IMR-90 (cell line): Measurements from ENCODE around the gene ZNF182. TPM values are rescaled to one million over a fixed set of nuclear protein-coding genes. Genes with fewer than 3 reads are reported as not detected.

Source experiments
- ATAC-seq: fragments of 200-7000 bp; cut with Tn5 transposase; 2 replicates; pipeline ENCODE4 v1.9.1; 2020; ENCODE audit warnings: low read depth, mild to moderate bottlenecking, moderate library complexity
- BruUV-seq: library from RNA; stranded (reverse); fragments of 400-500 nt; replicated peaks from 2 replicates; lab custom pipeline; 2021; lab: Mats Ljungman, UMichigan
- CTCF ChIA-PET: fragments of 300-600 bp; formaldehyde crosslinking; extraction: SDS; loops from one replicate; lab custom pipeline; 2021; ENCODE audit warnings: antibody characterized with exemption; lab: Yijun Ruan, JAX
- POLR2A ChIA-PET: fragments of 300-600 bp; sonication (Branson Sonifier 250); formaldehyde crosslinking; loops from one replicate; lab custom pipeline; 2022; ENCODE audit warnings: antibody characterized with exemption; ENCODE audit not compliant: unreplicated experiment; lab: Charles Lee
- DNase-seq: peaks from one replicate; pipeline ENCODE4 v3.0.0; 2013
- H2AFZ ChIP-seq: replicated peaks from 2 replicates; pipeline ENCODE3; 2013; ENCODE audit warnings: low read length, mild to moderate bottlenecking; ENCODE audit not compliant: poor library complexity
- H2AK5ac ChIP-seq: 2 replicates; pipeline ENCODE4 v1.6.1; 2013; ENCODE audit warnings: low read depth, low read length, inconsistent platforms
- H2AK9ac ChIP-seq: replicated peaks from 2 replicates; pipeline ENCODE3; 2013; ENCODE audit warnings: mild to moderate bottlenecking, low read depth, low read length, moderate library complexity; ENCODE audit not compliant: poor library complexity
- H2BK120ac ChIP-seq: 2 replicates; pipeline ENCODE4 v1.6.1; 2013; ENCODE audit warnings: low read depth, low read length, inconsistent platforms
- H2BK15ac ChIP-seq: 3 replicates; pipeline ENCODE4 v1.6.1; 2013; ENCODE audit warnings: low read depth, low read length, inconsistent platforms
- H2BK20ac ChIP-seq: 2 replicates; pipeline ENCODE4 v1.6.1; 2013; ENCODE audit warnings: low read depth, mild to moderate bottlenecking, inconsistent platforms, low read length, moderate library complexity
- H2BK5ac ChIP-seq: 2 replicates; pipeline ENCODE4 v1.6.1; 2013; ENCODE audit warnings: mild to moderate bottlenecking, low read depth, low read length, inconsistent platforms; ENCODE audit not compliant: poor library complexity, severe bottlenecking
- H3K14ac ChIP-seq: replicated peaks from 2 replicates; pipeline ENCODE4 v1.6.1; 2013; ENCODE audit warnings: low read depth, low read length, inconsistent platforms
- H3K18ac ChIP-seq: 2 replicates; pipeline ENCODE4 v1.6.1; 2013; ENCODE audit warnings: low read depth, low read length, control low read depth
- H3K23ac ChIP-seq: 2 replicates; pipeline ENCODE4 v1.6.1; 2013; ENCODE audit warnings: low read depth, low read length, inconsistent platforms
- H3K27ac ChIP-seq: 2 replicates; pipeline ENCODE4 v1.5.1; 2013; ENCODE audit warnings: mild to moderate bottlenecking, control low read depth, low read length; ENCODE audit not compliant: insufficient read depth
- H3K27me3 ChIP-seq: 2 replicates; pipeline ENCODE4 v1.6.1; 2013; ENCODE audit warnings: low read length; ENCODE audit not compliant: control insufficient read depth, insufficient read depth
- H3K36me3 ChIP-seq: 2 replicates; pipeline ENCODE4 v1.6.1; 2013; ENCODE audit warnings: low read length, mixed read lengths; ENCODE audit not compliant: control insufficient read depth, insufficient read depth
- H3K4ac ChIP-seq: 2 replicates; pipeline ENCODE4 v1.6.1; 2013; ENCODE audit warnings: low read depth, low read length, inconsistent platforms
- H3K4me1 ChIP-seq: 2 replicates; pipeline ENCODE4 v1.6.1; 2013; ENCODE audit warnings: low read length, mixed read lengths; ENCODE audit not compliant: control insufficient read depth, insufficient read depth
- H3K4me2 ChIP-seq: 2 replicates; pipeline ENCODE4 v1.6.1; 2013; ENCODE audit warnings: low read depth, mild to moderate bottlenecking, control low read depth, low read length, moderate library complexity
- H3K4me3 ChIP-seq: 2 replicates; pipeline ENCODE4 v1.5.1; 2013; ENCODE audit warnings: low read depth, mild to moderate bottlenecking, control low read depth, low read length, moderate library complexity; ENCODE audit not compliant: insufficient read depth
- H3K56ac ChIP-seq: 2 replicates; pipeline ENCODE4 v1.6.1; 2013; ENCODE audit warnings: low read length, inconsistent platforms; ENCODE audit not compliant: insufficient read depth; ENCODE audit errors: extremely low read depth
- H3K79me1 ChIP-seq, 2 experiments: 2 replicates each; pipeline ENCODE4 v1.6.1; 2013; ENCODE audit warnings: low read length in 2 of 2, inconsistent platforms in 1 of 2, low read depth in 1 of 2
- H3K9ac ChIP-seq: 2 replicates; pipeline ENCODE4 v1.6.1; 2013; ENCODE audit warnings: low read depth, low read length, control low read depth
- H3K9me1 ChIP-seq: 2 replicates; pipeline ENCODE4 v1.6.1; 2013; ENCODE audit warnings: low read length, inconsistent platforms; ENCODE audit not compliant: insufficient read depth
- H3K9me3 ChIP-seq: 2 replicates; pipeline ENCODE4 v1.6.1; 2013; ENCODE audit warnings: low read length; ENCODE audit not compliant: control insufficient read depth, insufficient read depth
- H4K20me1 ChIP-seq: 2 replicates; pipeline ENCODE4 v1.6.1; 2013; ENCODE audit warnings: low read length, inconsistent platforms; ENCODE audit not compliant: insufficient read depth
- H4K5ac ChIP-seq: 2 replicates; pipeline ENCODE4 v1.6.1; 2013; ENCODE audit warnings: mild to moderate bottlenecking, low read depth, low read length, control low read depth
- H4K8ac ChIP-seq, 2 experiments: 2 replicates each; pipeline ENCODE4 v1.6.1; 2013; ENCODE audit warnings: low read depth in 2 of 2, low read length in 2 of 2, control low read depth in 1 of 2, inconsistent platforms in 1 of 2
- H4K91ac ChIP-seq: 2 replicates; pipeline ENCODE4 v1.6.1; 2013; ENCODE audit warnings: low read depth, low read length, inconsistent platforms; ENCODE audit not compliant: insufficient read depth
- BHLHE40 ChIP-seq: fragments of 150-350 bp; IDR thresholded peaks from 2 replicates; pipeline ENCODE4 v1.6.1; 2016; ENCODE audit warnings: mild to moderate bottlenecking, low read depth, low read length
- CEBPB ChIP-seq: IDR thresholded peaks from 2 replicates; pipeline ENCODE4 v1.6.1; 2012; ENCODE audit warnings: low read depth, low read length, improper control_type of control experiment
- CHD1 ChIP-seq: IDR thresholded peaks from 2 replicates; pipeline ENCODE4 v1.6.1; 2012; ENCODE audit warnings: low read depth, low read length, improper control_type of control experiment
- CTCF ChIP-seq: conservative IDR thresholded peaks from 2 replicates; pipeline ENCODE4 v1.5.1; 2012; ENCODE audit warnings: mild to moderate bottlenecking, low read depth, low read length, improper control_type of control experiment
- ELK1 ChIP-seq: fragments of 150-350 bp; IDR thresholded peaks from 2 replicates; pipeline ENCODE4 v1.6.1; 2016; ENCODE audit warnings: low read depth, mild to moderate bottlenecking, low read length, moderate library complexity, borderline replicate concordance
- FOS ChIP-seq: fragments of 150-350 bp; IDR thresholded peaks from 2 replicates; pipeline ENCODE4 v1.6.1; 2016; ENCODE audit warnings: low read depth, low read length
- MAFK ChIP-seq: IDR thresholded peaks from 2 replicates; pipeline ENCODE4 v1.6.1; 2012; ENCODE audit warnings: low read depth, low read length, improper control_type of control experiment
- MAZ ChIP-seq: IDR thresholded peaks from 2 replicates; pipeline ENCODE4 v1.6.1; 2012; ENCODE audit warnings: low read depth, mild to moderate bottlenecking, low read length, improper control_type of control experiment, moderate library complexity, borderline replicate concordance
- MXI1 ChIP-seq: IDR thresholded peaks from 2 replicates; pipeline ENCODE4 v1.6.1; 2012; ENCODE audit warnings: low read depth, mild to moderate bottlenecking, low read length, moderate library complexity, borderline replicate concordance
- NFE2L2 ChIP-seq: fragments of 150-350 bp; IDR thresholded peaks from 2 replicates; pipeline ENCODE4 v1.6.1; 2016; ENCODE audit warnings: low read depth, mild to moderate bottlenecking, low read length
- POLR2A ChIP-seq: IDR thresholded peaks from 2 replicates; pipeline ENCODE4 v1.6.1; 2012; ENCODE audit warnings: mild to moderate bottlenecking, low read depth, low read length
- RAD21 ChIP-seq: IDR thresholded peaks from 2 replicates; pipeline ENCODE4 v1.6.1; 2012; ENCODE audit warnings: low read length, improper control_type of control experiment
- RCOR1 ChIP-seq: IDR thresholded peaks from 2 replicates; pipeline ENCODE4 v1.6.1; 2012; ENCODE audit warnings: mild to moderate bottlenecking, low read length, improper control_type of control experiment; ENCODE audit not compliant: insufficient replicate concordance
- RFX5 ChIP-seq: IDR thresholded peaks from 2 replicates; pipeline ENCODE4 v1.8.0; 2012; ENCODE audit warnings: low read depth, mild to moderate bottlenecking, low read length, moderate library complexity
- SMC3 ChIP-seq: fragments of 150-350 bp; IDR thresholded peaks from 2 replicates; pipeline ENCODE4 v1.6.1; 2016; ENCODE audit warnings: low read depth, mild to moderate bottlenecking, antibody characterized with exemption, low read length, moderate library complexity
- WGBS, 2 experiments: methylation state at CpG; one replicate each; pipeline versions ENCODE4 v1.1.5 to v1.1.7; 2013; ENCODE audit warnings: missing lambda C conversion rate in 2 of 2; ENCODE audit not compliant: insufficient read length in 1 of 2; ENCODE audit errors: extremely low coverage in 2 of 2; 5-methylcytosine and 5-hydroxymethylcytosine counted together
- dilution Hi-C: fragments of 300-500 bp; cut with HindIII; formaldehyde crosslinking; loops from one replicate; pipeline ENCODE4 v1.14.3; 2018; ENCODE audit warnings: low sequenced_read_pairs; ENCODE audit not compliant: unreplicated experiment
- in situ Hi-C: fragments of 300-500 bp; cut with MboI; formaldehyde crosslinking; loops from 3 replicates; pipeline ENCODE4 v1.14.3; 2019; ENCODE audit warnings: low sequenced_read_pairs, inconsistent platforms, mixed read lengths
- intact Hi-C: fragments of 100-400 bp; cut with micrococcal nuclease; formaldehyde crosslinking; loops from 2 replicates; pipeline ENCODE4 v1.10.0; 2022
- polyA plus RNA-seq, 3 experiments: library from polyadenylated mRNA; depleted of rRNA; stranded (reverse); fragments of >200 nt; gene quantifications; 2 replicates each; pipeline ENCODE4 v1.2.3, GENCODE V29; 2012; ENCODE audit warnings: low replicate concordance in 1 of 3
- total RNA-seq: library from RNA; depleted of rRNA; stranded (reverse); fragments of >200 nt; gene quantifications from 2 replicates; pipeline ENCODE4 v1.2.3, GENCODE V29; 2012
- TF ChIP-seq, protein P1 (sequence below): fragments of 150-350 bp; IDR thresholded peaks from 2 replicates; pipeline ENCODE4 v1.6.1; 2017; ENCODE audit warnings: mild to moderate bottlenecking, antibody characterized with exemption, low read length, low read depth

ZNF182 gene
- total and polyA plus RNA-seq, 2 of the 4 experiments (the other 2 are of a cell fraction), result 1.7 to 3.0 TPM

- Histone ChIP-seq H2AFZ (no peak overlapping the region), H4K5ac (no peak overlapping the region), H3K4me1 (no peaks in the 10 kb centered on the region), H4K91ac (no peak overlapping the region), H2AK5ac (no peak overlapping the region), H3K27ac (no peak overlapping the region), H2BK15ac (no peak overlapping the region), H3K79me1 (no peaks in the 10 kb centered on the region), H4K8ac (no peak overlapping the region), H3K4ac (no peak overlapping the region), H3K14ac (no peak overlapping the region), H2BK120ac (no peak overlapping the region), H2AK9ac (no peak overlapping the region), H2BK5ac (no peak overlapping the region), H3K9me1 (no peaks in the 10 kb centered on the region), H3K18ac (no peak overlapping the region), H3K9me3 (no peaks in the 10 kb centered on the region), H3K56ac (no peak overlapping the region), H3K9ac (no peak overlapping the region), H4K20me1 (no peaks in the 10 kb centered on the region), H3K23ac (no peak overlapping the region), H3K27me3 (no peaks in the 10 kb centered on the region), H2BK20ac (no peak overlapping the region), H3K4me3 (no peak overlapping the region), H3K36me3 (no peaks in the 10 kb centered on the region), H3K4me2 (no peak overlapping the region)
- dilution Hi-C loops (no loop called here), intact Hi-C loops (no loop called here), in situ Hi-C loops (no loop called here)
- no peak for DNase-seq
- no peak for ATAC-seq
- POLR2A ChIA-PET, result interaction anchor here (0.5 kb wide), 1 partner anchor 10 kb away, joined by 6 read pairs; no protein-coding TSS in a partner anchor
- CTCF ChIA-PET, result no interaction called here
- TF ChIP-seq RAD21 (no peak), CEBPB (no peak), NFE2L2 (no peak), BHLHE40 (no peak), POLR2A (no peak), ELK1 (no peak), MAFK (no peak), CTCF (no peak), MXI1 (no peak), RCOR1 (no peak), FOS (no peak), RFX5 (no peak), CHD1 (no peak), MAZ (no peak), SMC3 (no peak)
- TF ChIP-seq, protein P1, sequence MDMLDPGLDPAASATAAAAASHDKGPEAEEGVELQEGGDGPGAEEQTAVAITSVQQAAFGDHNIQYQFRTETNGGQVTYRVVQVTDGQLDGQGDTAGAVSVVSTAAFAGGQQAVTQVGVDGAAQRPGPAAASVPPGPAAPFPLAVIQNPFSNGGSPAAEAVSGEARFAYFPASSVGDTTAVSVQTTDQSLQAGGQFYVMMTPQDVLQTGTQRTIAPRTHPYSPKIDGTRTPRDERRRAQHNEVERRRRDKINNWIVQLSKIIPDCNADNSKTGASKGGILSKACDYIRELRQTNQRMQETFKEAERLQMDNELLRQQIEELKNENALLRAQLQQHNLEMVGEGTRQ, result no peak
- WGBS, 2 experiments, result no CpG with 5 or more reads among the region's 4 CpGs
- BruUV-seq, result no TSS peak
These were observed 62.4 kb downstream of the ZNF182 start for GRCh38 chrX:47941423-47941822.
